A549 treated with CORT108297 at 1 μM for 4 hours (cell line): ENCODE results near the gene TMEM109. TPM values are rescaled to one million over a fixed set of nuclear protein-coding genes. Genes with fewer than 3 reads are reported as not detected.

Source experiments
- total RNA-seq: library from RNA; stranded (reverse); fragments of 200-300 nt; extraction: Qiagen RNA extraction; gene quantifications from 5 replicates; pipeline ENCODE4 v1.2.3, GENCODE V29; 2022

TMEM109 gene, protein sequence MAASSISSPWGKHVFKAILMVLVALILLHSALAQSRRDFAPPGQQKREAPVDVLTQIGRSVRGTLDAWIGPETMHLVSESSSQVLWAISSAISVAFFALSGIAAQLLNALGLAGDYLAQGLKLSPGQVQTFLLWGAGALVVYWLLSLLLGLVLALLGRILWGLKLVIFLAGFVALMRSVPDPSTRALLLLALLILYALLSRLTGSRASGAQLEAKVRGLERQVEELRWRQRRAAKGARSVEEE
- 98.8 to 134 TPM (median 126 TPM) in 5 replicates for total RNA-seq

DNA sequence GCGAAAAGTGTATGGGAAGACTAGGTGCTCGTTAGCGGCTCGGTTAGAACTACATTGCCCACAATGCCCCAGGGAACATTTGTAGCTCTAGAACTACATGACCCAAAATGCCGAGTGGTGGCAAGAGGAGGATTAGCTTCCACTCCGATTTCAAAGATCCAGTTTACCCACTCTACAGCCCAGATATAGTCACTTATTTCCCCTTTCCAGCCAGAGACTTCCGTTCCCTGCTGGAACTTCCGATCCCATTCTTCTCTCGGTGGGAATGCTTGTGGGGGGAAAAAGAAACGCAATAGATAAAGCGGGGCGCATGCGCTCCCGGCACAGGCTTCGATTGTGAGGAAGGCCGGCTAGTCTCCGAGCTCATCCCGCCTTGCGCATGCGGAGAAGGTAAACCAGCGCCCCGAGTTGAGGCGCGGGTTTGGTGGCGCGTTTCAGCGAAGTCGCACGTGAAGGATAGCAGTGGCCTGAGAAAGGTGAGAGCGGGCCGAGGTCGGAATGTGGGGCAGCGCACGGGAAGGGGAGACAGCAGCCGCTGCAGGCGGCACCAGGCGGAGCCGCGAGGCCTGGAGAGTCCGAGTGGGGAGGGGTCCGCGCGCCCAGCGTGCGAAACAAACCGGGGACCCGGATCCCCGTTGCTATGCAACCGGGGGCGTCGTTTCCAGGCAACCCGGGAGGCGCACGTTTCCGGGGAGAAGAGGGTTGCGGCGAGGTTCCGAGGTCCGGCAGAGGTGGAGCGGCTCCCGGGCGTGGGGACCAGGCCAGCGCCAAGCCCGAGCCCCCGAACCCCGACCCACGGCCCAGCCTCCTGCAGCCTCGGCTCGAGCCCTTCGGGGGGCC is at the start of gene TMEM109:
Gene TMEM109, plus strand, starts transcription at position 366 of the 840 bp plus-strand sequence. CDS start 5,536 bp downstream, outside the sequence.

DNA sequence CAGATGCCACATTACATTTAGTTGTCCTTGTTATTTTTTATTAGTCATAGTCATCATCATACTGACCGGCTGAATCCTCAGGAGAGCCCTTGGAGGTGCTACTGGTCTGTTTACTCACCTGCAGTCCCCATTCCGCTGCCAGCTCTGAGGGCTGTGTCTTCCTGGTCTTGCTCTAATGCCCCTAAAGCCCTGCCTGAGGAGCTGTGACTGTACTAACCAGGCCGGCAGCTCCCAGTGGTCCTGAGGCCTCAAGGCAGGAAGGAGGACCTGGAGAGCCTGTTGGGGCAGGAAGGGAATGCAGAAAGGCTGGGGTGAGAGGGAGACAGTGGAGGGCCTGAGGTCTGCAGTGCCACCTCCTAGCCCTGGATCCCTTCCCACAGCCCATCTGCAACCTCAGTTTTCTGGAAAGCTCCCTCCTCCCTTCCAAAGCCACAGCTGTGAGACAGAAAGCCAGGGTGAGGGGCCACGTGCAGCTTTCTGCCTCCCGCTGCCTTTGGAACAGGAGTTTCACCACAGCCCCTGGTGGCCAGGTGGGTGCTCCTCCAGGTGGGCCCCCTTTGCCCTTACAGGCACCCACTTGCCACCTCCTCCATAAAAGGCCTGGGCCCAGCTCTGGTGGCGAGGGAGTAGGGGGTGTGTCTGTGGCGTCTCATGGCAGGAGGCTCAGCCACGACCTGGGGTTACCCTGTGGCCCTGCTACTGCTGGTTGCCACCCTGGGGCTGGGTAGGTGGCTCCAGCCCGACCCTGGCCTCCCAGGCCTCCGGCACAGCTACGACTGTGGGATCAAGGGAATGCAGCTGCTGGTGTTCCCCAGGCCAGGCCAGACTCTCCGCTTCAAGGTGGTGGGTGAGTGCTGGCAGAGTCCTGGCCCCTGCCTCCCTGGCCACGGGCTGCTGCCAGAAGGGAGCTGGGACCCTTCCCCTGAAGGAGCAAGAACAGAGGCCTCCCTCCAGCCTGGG is 46.8 kb upstream of the TMEM109 start, which contains the start of gene ZP1:
Gene ZP1, plus strand, starts transcription at position 632 of the 960 bp plus-strand sequence. Its CDS starts 20 bp downstream, at position 652.

DNA sequence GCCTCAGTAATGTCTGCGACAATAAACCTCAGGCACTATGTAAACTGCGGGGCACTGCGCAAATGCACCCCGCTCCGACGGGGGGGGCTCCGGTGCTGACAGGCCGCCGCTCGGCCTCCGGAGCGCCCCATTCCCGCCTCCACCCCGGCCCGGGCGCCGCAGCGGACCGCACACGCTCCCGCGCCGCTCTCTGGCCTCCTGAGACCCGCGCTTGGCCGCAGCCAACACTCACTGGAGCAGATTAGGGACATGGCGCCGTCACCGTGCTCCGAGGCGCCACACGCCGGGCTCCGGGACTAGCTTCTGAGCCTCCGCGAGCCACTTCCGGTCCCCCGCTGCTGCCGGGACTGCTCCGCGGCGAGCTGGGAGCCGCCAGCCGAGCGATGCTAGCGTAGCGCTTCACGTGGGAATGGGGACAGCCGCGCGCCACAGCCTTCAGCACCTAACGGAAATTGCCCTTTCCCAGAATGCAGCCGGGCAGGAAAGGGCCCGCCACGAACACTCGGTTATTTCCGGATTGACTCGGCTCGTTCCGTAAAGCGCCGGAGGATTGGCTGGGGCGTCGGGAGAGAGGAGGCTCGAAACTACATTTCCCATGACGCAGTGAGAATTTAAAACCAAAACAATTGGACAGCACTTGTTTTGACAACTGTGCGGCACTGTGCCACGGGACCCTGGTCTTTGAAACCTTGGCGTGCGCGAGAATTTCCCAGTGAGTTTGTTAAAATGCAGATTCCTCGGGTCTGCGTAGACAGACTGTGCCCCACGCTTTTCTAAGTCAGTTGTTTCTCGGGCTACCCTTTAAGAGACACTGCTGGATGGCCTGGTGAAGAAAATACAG is 7.6 kb upstream of the TMEM109 start, which contains the start of gene PRPF19:
Gene PRPF19, minus strand, starts transcription at position 454 of the 841 bp plus-strand sequence. Its CDS starts 203 bp downstream, at position 251.

DNA sequence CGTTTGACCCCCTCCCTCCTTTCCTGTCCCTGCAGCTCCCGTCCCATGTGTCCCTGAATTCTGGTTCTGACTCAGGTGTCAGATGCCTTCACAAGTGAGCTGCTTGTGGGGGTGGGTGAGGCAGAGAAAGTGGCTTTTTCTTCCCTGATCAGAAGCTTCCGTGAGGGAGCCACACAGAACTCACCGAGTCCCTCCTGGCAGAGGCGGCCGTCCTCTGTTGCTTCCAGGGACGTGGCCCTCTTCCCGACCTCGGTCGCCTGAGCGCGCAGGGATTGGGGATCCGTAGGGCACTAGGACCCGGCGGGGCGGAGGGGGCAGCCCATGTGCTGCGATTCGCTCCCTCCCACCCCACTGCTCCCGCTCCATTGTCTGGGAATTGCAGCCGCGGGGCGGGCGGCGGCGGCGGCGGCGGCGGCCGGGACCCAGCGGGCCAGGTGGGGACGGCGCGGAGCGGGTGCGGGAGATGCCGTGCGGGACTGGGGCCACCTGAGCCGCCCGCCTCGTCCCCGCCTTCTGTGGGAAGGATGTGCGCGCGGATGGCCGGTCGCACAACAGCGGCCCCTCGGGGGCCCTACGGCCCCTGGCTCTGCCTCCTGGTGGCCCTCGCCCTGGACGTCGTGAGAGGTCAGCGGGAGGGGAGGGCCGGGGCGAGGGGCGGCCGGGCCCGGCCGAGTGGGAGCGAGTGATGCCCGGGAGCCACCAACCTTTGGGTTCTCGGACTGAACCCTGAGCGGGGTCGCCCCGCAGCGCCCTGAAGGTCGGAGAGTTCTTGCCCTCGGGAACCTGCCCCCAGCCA is 10.3 kb downstream of the TMEM109 start, which contains the start of gene TMEM132A:
Gene TMEM132A, plus strand, starts transcription at position 351 of the 796 bp plus-strand sequence. Its CDS starts 174 bp downstream, at position 525.

DNA sequence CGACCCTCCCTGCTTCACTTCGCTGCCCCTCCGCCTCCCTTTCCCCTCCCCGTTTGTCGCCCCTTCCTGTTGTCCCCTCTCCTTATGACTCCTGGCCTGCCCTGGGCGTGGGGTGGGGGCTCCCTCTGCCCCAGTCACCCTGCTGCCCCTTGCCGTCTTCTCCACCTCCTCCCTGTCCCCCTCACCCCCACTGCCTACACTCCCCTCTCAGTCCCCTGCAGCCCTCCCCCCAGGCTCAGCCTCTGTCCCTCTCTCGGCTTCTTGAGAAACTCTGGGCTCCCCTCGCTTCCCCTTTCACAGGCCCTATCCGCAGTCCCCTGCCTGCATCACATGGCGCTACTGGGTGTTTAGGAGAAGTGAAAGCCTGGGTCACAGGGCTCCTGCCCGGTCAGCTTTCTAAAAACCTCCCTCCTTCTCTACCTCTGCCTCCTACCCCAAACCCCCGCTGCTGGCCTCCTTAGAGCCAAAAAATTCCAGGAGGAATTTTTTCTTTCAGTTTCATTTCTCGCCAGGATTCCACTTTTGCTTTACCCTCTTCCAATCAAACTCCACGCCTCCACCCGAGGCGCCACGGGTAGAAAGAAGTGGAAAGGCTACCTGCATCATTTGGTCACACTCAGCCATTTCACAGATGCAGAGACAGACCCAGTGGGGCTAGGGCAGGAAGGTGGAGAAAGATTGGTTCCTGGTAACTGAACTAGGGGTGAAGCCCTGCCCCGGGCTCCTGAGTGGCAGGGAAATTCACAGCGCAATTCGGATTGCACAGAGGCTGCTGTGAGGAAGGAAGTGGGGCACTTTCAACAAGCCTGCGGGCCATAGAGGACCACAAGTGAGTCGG is 38.2 kb downstream of the TMEM109 start, which contains the start of gene SLC15A3:
Gene SLC15A3, minus strand, starts transcription at position 273 of the 838 bp plus-strand sequence. CDS start 625 bp downstream, outside the sequence.

DNA sequence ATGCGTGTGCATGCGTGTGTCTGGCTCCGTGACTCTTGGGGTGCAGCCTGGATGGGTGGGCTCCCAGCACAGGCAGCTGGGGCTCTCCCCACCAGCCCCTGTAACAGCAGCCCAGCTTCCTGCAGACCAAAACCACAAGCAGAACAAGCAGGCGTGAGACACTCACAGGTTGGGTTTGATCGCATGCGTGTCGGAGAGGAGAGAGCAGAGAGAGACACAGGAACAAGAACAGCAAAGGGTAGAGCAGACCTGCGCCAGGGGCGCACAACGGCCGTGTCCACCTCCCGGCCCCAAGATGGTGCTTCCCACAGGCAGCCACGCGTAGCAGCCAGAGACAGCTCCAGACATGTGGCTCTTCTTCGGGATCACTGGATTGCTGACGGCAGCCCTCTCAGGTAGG is 57.6 kb downstream of the TMEM109 start, which contains the start of gene CD6:
Gene CD6, plus strand, starts transcription at position 161 of the 400 bp plus-strand sequence. Its CDS starts 186 bp downstream, at position 347.

Other genes starting within 250 kb of the TMEM109 start
- gene MS4A8, start 214.5 kb upstream of the TMEM109 start, total RNA-seq: not detected in 5 replicates
- gene MS4A18, start 189.4 kb upstream of the TMEM109 start, total RNA-seq: not detected in 5 replicates
- gene MS4A15, start 157.3 kb upstream of the TMEM109 start, total RNA-seq: not detected in 5 replicates
- not detected in 5 replicates for gene MS4A10, start 128.8 kb upstream of the TMEM109 start, total RNA-seq
- gene CCDC86, start 72.0 kb upstream of the TMEM109 start, total RNA-seq: 86.0 to 111 TPM (median 97.8 TPM) in 5 replicates
- gene PTGDR2, start 58.2 kb upstream of the TMEM109 start, total RNA-seq: 0.06 to 0.08 TPM (median 0.07 TPM) in 4 of 5 replicates, not detected in the other
- 0.09 to 0.19 TPM (median 0.12 TPM) in 5 replicates for gene ZP1, start 46.6 kb upstream of the TMEM109 start, total RNA-seq
- gene PRPF19, start 7.6 kb upstream of the TMEM109 start, total RNA-seq: 162 to 194 TPM (median 189 TPM) in 5 replicates
- 110 to 179 TPM (median 170 TPM) in 5 replicates for gene TMEM132A, start 10.3 kb downstream of the TMEM109 start, total RNA-seq
- gene SLC15A3, start 38.0 kb downstream of the TMEM109 start, total RNA-seq: not detected in 5 replicates
- gene CD6, start 57.5 kb downstream of the TMEM109 start, total RNA-seq: 0.07 to 0.20 TPM (median 0.15 TPM) in 5 replicates
- not detected in 5 replicates for gene CD5, start 188.3 kb downstream of the TMEM109 start, total RNA-seq
- 16.8 to 19.7 TPM (median 18.2 TPM) in 5 replicates for gene VPS37C, start 247.3 kb downstream of the TMEM109 start, total RNA-seq